ENCODE data around the gene TNK2.
"Not testable (repeated sequence)": the region's sequence is repeated elsewhere in the genome, so short reads cannot be mapped to it uniquely, and the experiment has no call there.

TNK2 gene

GRCh38 chr3:195914648-195915473 is 6.5 kb upstream of the TNK2 start:
- DNase-seq (ENCODE audit: low read depth) = peak; percentile 77
- TF ChIP-seq CTCF (conservative IDR thresholded peaks at IDR 0.05; ENCODE audit: low read depth, low read length) = peak; percentile 98
- H3K4me3 ChIP-seq (ENCODE audit: low read length) = peak overlapping the region; percentile 3

- DNase-seq (ENCODE audit: low read depth); H3K4me3 ChIP-seq (ENCODE audit: low read length): not testable (repeated sequence)
These were observed 5.8 kb upstream of the TNK2 start for GRCh38 chr3:195914146-195914545.

- DNase-seq (ENCODE audit: low read depth) = no peak
- no peak overlapping the region for H3K4me3 ChIP-seq (ENCODE audit: low read length)
- no peak for TF ChIP-seq CTCF (conservative IDR thresholded peaks at IDR 0.05; ENCODE audit: low read depth, low read length)
These were observed 5.0 kb upstream of the TNK2 start for GRCh38 chr3:195913382-195913781.

GRCh38 chr3:195911946-195912270 is 3.6 kb upstream of the TNK2 start:
- no peak for DNase-seq (ENCODE audit: low read depth)
- H3K4me3 ChIP-seq (ENCODE audit: low read length) = no peak overlapping the region
- TF ChIP-seq CTCF (conservative IDR thresholded peaks at IDR 0.05; ENCODE audit: low read depth, low read length) = no peak

GRCh38 chr3:195911041-195911945 is 2.9 kb upstream of the TNK2 start:
- no peak overlapping the region for H3K4me3 ChIP-seq (ENCODE audit: low read length)
- no peak for DNase-seq (ENCODE audit: low read depth)
- no peak for TF ChIP-seq CTCF (conservative IDR thresholded peaks at IDR 0.05; ENCODE audit: low read depth, low read length)

- H3K4me3 ChIP-seq (ENCODE audit: low read length) = no peak overlapping the region
- DNase-seq (ENCODE audit: low read depth) = no peak
- TF ChIP-seq CTCF (conservative IDR thresholded peaks at IDR 0.05; ENCODE audit: low read depth, low read length) = no peak
These were observed 2.1 kb upstream of the TNK2 start for GRCh38 chr3:195910499-195910845.

GRCh38 chr3:195909644-195910498 is 1.5 kb upstream of the TNK2 start:
- H3K4me3 ChIP-seq (ENCODE audit: low read length) = peak overlapping the region; percentile 50
- DNase-seq (ENCODE audit: low read depth) = no peak
- no peak for TF ChIP-seq CTCF (conservative IDR thresholded peaks at IDR 0.05; ENCODE audit: low read depth, low read length)
